HG02885 (cell line): ENCODE measurements around the gene MAD2L1.
A peak's percentile ranks its signal among the peaks of the same experiment; 100 is the strongest.
"Not testable (repeated sequence)": the region's sequence is repeated elsewhere in the genome, so short reads cannot be mapped to it uniquely, and the experiment has no call there.

Experiments used
- ATAC-seq: cut with Tn5 transposase; IDR thresholded peaks from one replicate; pipeline ENCODE4 v1.9.1; 2021; ENCODE audit warnings: mild to moderate bottlenecking; ENCODE audit not compliant: unreplicated experiment, poor library complexity

Gene MAD2L1

GRCh38 chr4:120066517-120067340, at the start of gene MAD2L1:
TSS of gene MAD2L1 (minus strand) at chr4:120066848. CDS start at chr4:120066734, 114 bp downstream.
- ATAC-seq = peak; percentile 84

- no peak for ATAC-seq
Observed at GRCh38 chr4:120111745-120112144, 45.1 kb upstream of the MAD2L1 start.

GRCh38 chr4:120109406-120109805, 42.8 kb upstream of the MAD2L1 start:
- no peak for ATAC-seq

GRCh38 chr4:120105472-120105871, 38.8 kb upstream of the MAD2L1 start:
- peak; percentile 92 for ATAC-seq

- ATAC-seq = no peak
Observed at GRCh38 chr4:120096508-120097297, 30.1 kb upstream of the MAD2L1 start.

GRCh38 chr4:120088507-120088906, 21.9 kb upstream of the MAD2L1 start:
- no peak for ATAC-seq

GRCh38 chr4:120088066-120088465, 21.4 kb upstream of the MAD2L1 start:
- not testable (repeated sequence) for ATAC-seq

GRCh38 chr4:120085705-120086104, 19.1 kb upstream of the MAD2L1 start:
- peak; percentile 77 for ATAC-seq

- no peak for ATAC-seq
Observed at GRCh38 chr4:120084327-120084726, 17.7 kb upstream of the MAD2L1 start.

- ATAC-seq = no peak
Observed at GRCh38 chr4:120083152-120083551, 16.5 kb upstream of the MAD2L1 start.

- no peak for ATAC-seq
Observed at GRCh38 chr4:120082251-120082650, 15.6 kb upstream of the MAD2L1 start.

- no peak for ATAC-seq
Observed at GRCh38 chr4:120081726-120082125, 15.1 kb upstream of the MAD2L1 start.

- no peak for ATAC-seq
Observed at GRCh38 chr4:120080533-120080932, 13.9 kb upstream of the MAD2L1 start.

- no peak for ATAC-seq
Observed at GRCh38 chr4:120079839-120080520, 13.3 kb upstream of the MAD2L1 start.

- no peak for ATAC-seq
Observed at GRCh38 chr4:120078216-120078615, 11.6 kb upstream of the MAD2L1 start.

GRCh38 chr4:120071192-120071795, 4.6 kb upstream of the MAD2L1 start:
- no peak for ATAC-seq

- ATAC-seq = no peak
Observed at GRCh38 chr4:120070196-120070595, 3.5 kb upstream of the MAD2L1 start.

- ATAC-seq = peak; percentile 64
Observed at GRCh38 chr4:120065974-120066516, 603 bp downstream of the MAD2L1 start.

GRCh38 chr4:120064887-120065286, 1.8 kb downstream of the MAD2L1 start:
- ATAC-seq = no peak

- not testable (repeated sequence) for ATAC-seq
Observed at GRCh38 chr4:120063711-120064110, 2.9 kb downstream of the MAD2L1 start.
